C4-2B (cell line): ENCODE data around the gene FABP2.
"Not testable (repeated sequence)": the region's sequence is repeated elsewhere in the genome, so short reads cannot be mapped to it uniquely, and the experiment has no call there.

Source experiments
- CTCF ChIP-seq: fragments of 450-650 bp; conservative IDR thresholded peaks from 2 replicates; pipeline ENCODE4 v1.5.1; 2017; ENCODE audit warnings: mild to moderate bottlenecking
- ZFX ChIP-seq: fragments of 450-650 bp; IDR thresholded peaks from 2 replicates; pipeline ENCODE4 v1.6.1; 2017

DNA sequence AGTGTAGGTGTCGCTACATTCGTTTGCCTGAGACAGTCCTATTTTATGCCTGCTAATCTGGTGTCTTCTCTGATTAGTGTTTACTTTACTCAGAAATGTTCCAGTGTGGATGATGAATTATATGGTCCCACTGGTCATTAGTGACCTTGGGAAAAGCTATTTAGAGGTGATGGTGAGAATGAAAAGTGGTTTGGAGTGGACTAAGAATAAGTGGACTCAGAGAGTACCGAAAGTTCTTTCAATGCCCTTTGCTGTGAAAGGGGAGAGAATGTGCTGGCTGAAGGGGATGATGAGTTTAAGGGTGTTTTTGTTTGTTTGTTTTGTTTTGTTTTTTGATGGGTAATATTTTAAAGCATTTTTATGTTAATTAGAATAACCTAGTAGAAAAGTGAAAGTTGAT lies 40.5 kb upstream of the FABP2 start:
- not testable (repeated sequence) for TF ChIP-seq CTCF, ZFX
